IMR-90 (cell line): ENCODE results near the gene TRPC4AP. TPM values are rescaled to one million over a fixed set of nuclear protein-coding genes. Genes with fewer than 3 reads are reported as not detected.

Experiments used
- ATAC-seq: fragments of 200-7000 bp; cut with Tn5 transposase; 2 replicates; pipeline ENCODE4 v1.9.1; 2020; ENCODE audit warnings: low read depth, mild to moderate bottlenecking, moderate library complexity
- BruUV-seq: library from RNA; stranded (reverse); fragments of 400-500 nt; replicated peaks from 2 replicates; lab custom pipeline; 2021; lab: Mats Ljungman, UMichigan
- CTCF ChIA-PET: fragments of 300-600 bp; formaldehyde crosslinking; extraction: SDS; loops from one replicate; lab custom pipeline; 2021; ENCODE audit warnings: antibody characterized with exemption; lab: Yijun Ruan, JAX
- POLR2A ChIA-PET: fragments of 300-600 bp; sonication (Branson Sonifier 250); formaldehyde crosslinking; loops from one replicate; lab custom pipeline; 2022; ENCODE audit warnings: antibody characterized with exemption; ENCODE audit not compliant: unreplicated experiment; lab: Charles Lee
- DNase-seq: peaks from one replicate; pipeline ENCODE4 v3.0.0; 2013
- H2AFZ ChIP-seq: replicated peaks from 2 replicates; pipeline ENCODE3; 2013; ENCODE audit warnings: low read length, mild to moderate bottlenecking; ENCODE audit not compliant: poor library complexity
- H2AK5ac ChIP-seq: 2 replicates; pipeline ENCODE4 v1.6.1; 2013; ENCODE audit warnings: low read depth, low read length, inconsistent platforms
- H2AK9ac ChIP-seq: replicated peaks from 2 replicates; pipeline ENCODE3; 2013; ENCODE audit warnings: mild to moderate bottlenecking, low read depth, low read length, moderate library complexity; ENCODE audit not compliant: poor library complexity
- H2BK120ac ChIP-seq: 2 replicates; pipeline ENCODE4 v1.6.1; 2013; ENCODE audit warnings: low read depth, low read length, inconsistent platforms
- H2BK15ac ChIP-seq: 3 replicates; pipeline ENCODE4 v1.6.1; 2013; ENCODE audit warnings: low read depth, low read length, inconsistent platforms
- H2BK20ac ChIP-seq: 2 replicates; pipeline ENCODE4 v1.6.1; 2013; ENCODE audit warnings: low read depth, mild to moderate bottlenecking, inconsistent platforms, low read length, moderate library complexity
- H2BK5ac ChIP-seq: 2 replicates; pipeline ENCODE4 v1.6.1; 2013; ENCODE audit warnings: mild to moderate bottlenecking, low read depth, low read length, inconsistent platforms; ENCODE audit not compliant: poor library complexity, severe bottlenecking
- H3K14ac ChIP-seq: replicated peaks from 2 replicates; pipeline ENCODE4 v1.6.1; 2013; ENCODE audit warnings: low read depth, low read length, inconsistent platforms
- H3K18ac ChIP-seq: 2 replicates; pipeline ENCODE4 v1.6.1; 2013; ENCODE audit warnings: low read depth, low read length, control low read depth
- H3K23ac ChIP-seq: 2 replicates; pipeline ENCODE4 v1.6.1; 2013; ENCODE audit warnings: low read depth, low read length, inconsistent platforms
- H3K27ac ChIP-seq: 2 replicates; pipeline ENCODE4 v1.5.1; 2013; ENCODE audit warnings: mild to moderate bottlenecking, control low read depth, low read length; ENCODE audit not compliant: insufficient read depth
- H3K27me3 ChIP-seq: 2 replicates; pipeline ENCODE4 v1.6.1; 2013; ENCODE audit warnings: low read length; ENCODE audit not compliant: control insufficient read depth, insufficient read depth
- H3K36me3 ChIP-seq: 2 replicates; pipeline ENCODE4 v1.6.1; 2013; ENCODE audit warnings: low read length, mixed read lengths; ENCODE audit not compliant: control insufficient read depth, insufficient read depth
- H3K4ac ChIP-seq: 2 replicates; pipeline ENCODE4 v1.6.1; 2013; ENCODE audit warnings: low read depth, low read length, inconsistent platforms
- H3K4me1 ChIP-seq: 2 replicates; pipeline ENCODE4 v1.6.1; 2013; ENCODE audit warnings: low read length, mixed read lengths; ENCODE audit not compliant: control insufficient read depth, insufficient read depth
- H3K4me2 ChIP-seq: 2 replicates; pipeline ENCODE4 v1.6.1; 2013; ENCODE audit warnings: low read depth, mild to moderate bottlenecking, control low read depth, low read length, moderate library complexity
- H3K4me3 ChIP-seq: 2 replicates; pipeline ENCODE4 v1.5.1; 2013; ENCODE audit warnings: low read depth, mild to moderate bottlenecking, control low read depth, low read length, moderate library complexity; ENCODE audit not compliant: insufficient read depth
- H3K56ac ChIP-seq: 2 replicates; pipeline ENCODE4 v1.6.1; 2013; ENCODE audit warnings: low read length, inconsistent platforms; ENCODE audit not compliant: insufficient read depth; ENCODE audit errors: extremely low read depth
- H3K79me1 ChIP-seq, 2 experiments: 2 replicates each; pipeline ENCODE4 v1.6.1; 2013; ENCODE audit warnings: low read length in 2 of 2, inconsistent platforms in 1 of 2, low read depth in 1 of 2
- H3K9ac ChIP-seq: 2 replicates; pipeline ENCODE4 v1.6.1; 2013; ENCODE audit warnings: low read depth, low read length, control low read depth
- H3K9me1 ChIP-seq: 2 replicates; pipeline ENCODE4 v1.6.1; 2013; ENCODE audit warnings: low read length, inconsistent platforms; ENCODE audit not compliant: insufficient read depth
- H3K9me3 ChIP-seq: 2 replicates; pipeline ENCODE4 v1.6.1; 2013; ENCODE audit warnings: low read length; ENCODE audit not compliant: control insufficient read depth, insufficient read depth
- H4K20me1 ChIP-seq: 2 replicates; pipeline ENCODE4 v1.6.1; 2013; ENCODE audit warnings: low read length, inconsistent platforms; ENCODE audit not compliant: insufficient read depth
- H4K5ac ChIP-seq: 2 replicates; pipeline ENCODE4 v1.6.1; 2013; ENCODE audit warnings: mild to moderate bottlenecking, low read depth, low read length, control low read depth
- H4K8ac ChIP-seq, 2 experiments: 2 replicates each; pipeline ENCODE4 v1.6.1; 2013; ENCODE audit warnings: low read depth in 2 of 2, low read length in 2 of 2, control low read depth in 1 of 2, inconsistent platforms in 1 of 2
- H4K91ac ChIP-seq: 2 replicates; pipeline ENCODE4 v1.6.1; 2013; ENCODE audit warnings: low read depth, low read length, inconsistent platforms; ENCODE audit not compliant: insufficient read depth
- BHLHE40 ChIP-seq: fragments of 150-350 bp; IDR thresholded peaks from 2 replicates; pipeline ENCODE4 v1.6.1; 2016; ENCODE audit warnings: mild to moderate bottlenecking, low read depth, low read length
- CEBPB ChIP-seq: IDR thresholded peaks from 2 replicates; pipeline ENCODE4 v1.6.1; 2012; ENCODE audit warnings: low read depth, low read length, improper control_type of control experiment
- CHD1 ChIP-seq: IDR thresholded peaks from 2 replicates; pipeline ENCODE4 v1.6.1; 2012; ENCODE audit warnings: low read depth, low read length, improper control_type of control experiment
- ELK1 ChIP-seq: fragments of 150-350 bp; IDR thresholded peaks from 2 replicates; pipeline ENCODE4 v1.6.1; 2016; ENCODE audit warnings: low read depth, mild to moderate bottlenecking, low read length, moderate library complexity, borderline replicate concordance
- FOS ChIP-seq: fragments of 150-350 bp; IDR thresholded peaks from 2 replicates; pipeline ENCODE4 v1.6.1; 2016; ENCODE audit warnings: low read depth, low read length
- MAZ ChIP-seq: IDR thresholded peaks from 2 replicates; pipeline ENCODE4 v1.6.1; 2012; ENCODE audit warnings: low read depth, mild to moderate bottlenecking, low read length, improper control_type of control experiment, moderate library complexity, borderline replicate concordance
- MXI1 ChIP-seq: IDR thresholded peaks from 2 replicates; pipeline ENCODE4 v1.6.1; 2012; ENCODE audit warnings: low read depth, mild to moderate bottlenecking, low read length, moderate library complexity, borderline replicate concordance
- NFE2L2 ChIP-seq: fragments of 150-350 bp; IDR thresholded peaks from 2 replicates; pipeline ENCODE4 v1.6.1; 2016; ENCODE audit warnings: low read depth, mild to moderate bottlenecking, low read length
- POLR2A ChIP-seq: IDR thresholded peaks from 2 replicates; pipeline ENCODE4 v1.6.1; 2012; ENCODE audit warnings: mild to moderate bottlenecking, low read depth, low read length
- RAD21 ChIP-seq: IDR thresholded peaks from 2 replicates; pipeline ENCODE4 v1.6.1; 2012; ENCODE audit warnings: low read length, improper control_type of control experiment
- RCOR1 ChIP-seq: IDR thresholded peaks from 2 replicates; pipeline ENCODE4 v1.6.1; 2012; ENCODE audit warnings: mild to moderate bottlenecking, low read length, improper control_type of control experiment; ENCODE audit not compliant: insufficient replicate concordance
- RFX5 ChIP-seq: IDR thresholded peaks from 2 replicates; pipeline ENCODE4 v1.8.0; 2012; ENCODE audit warnings: low read depth, mild to moderate bottlenecking, low read length, moderate library complexity
- WGBS, 2 experiments: methylation state at CpG; one replicate each; pipeline versions ENCODE4 v1.1.5 to v1.1.7; 2013; ENCODE audit warnings: missing lambda C conversion rate in 2 of 2; ENCODE audit not compliant: insufficient read length in 1 of 2; ENCODE audit errors: extremely low coverage in 2 of 2; 5-methylcytosine and 5-hydroxymethylcytosine counted together
- dilution Hi-C: fragments of 300-500 bp; cut with HindIII; formaldehyde crosslinking; loops from one replicate; pipeline ENCODE4 v1.14.3; 2018; ENCODE audit warnings: low sequenced_read_pairs; ENCODE audit not compliant: unreplicated experiment
- in situ Hi-C: fragments of 300-500 bp; cut with MboI; formaldehyde crosslinking; loops from 3 replicates; pipeline ENCODE4 v1.14.3; 2019; ENCODE audit warnings: low sequenced_read_pairs, inconsistent platforms, mixed read lengths
- intact Hi-C: fragments of 100-400 bp; cut with micrococcal nuclease; formaldehyde crosslinking; loops from 2 replicates; pipeline ENCODE4 v1.10.0; 2022
- polyA plus RNA-seq, 3 experiments: library from polyadenylated mRNA; depleted of rRNA; stranded (reverse); fragments of >200 nt; gene quantifications; 2 replicates each; pipeline ENCODE4 v1.2.3, GENCODE V29; 2012; ENCODE audit warnings: low replicate concordance in 1 of 3
- total RNA-seq: library from RNA; depleted of rRNA; stranded (reverse); fragments of >200 nt; gene quantifications from 2 replicates; pipeline ENCODE4 v1.2.3, GENCODE V29; 2012
- TF ChIP-seq, protein P1 (sequence below): conservative IDR thresholded peaks from 2 replicates; pipeline ENCODE4 v1.5.1; 2012; ENCODE audit warnings: mild to moderate bottlenecking, low read depth, low read length, improper control_type of control experiment
- TF ChIP-seq, protein P2 (sequence below): fragments of 150-350 bp; IDR thresholded peaks from 2 replicates; pipeline ENCODE4 v1.6.1; 2017; ENCODE audit warnings: mild to moderate bottlenecking, antibody characterized with exemption, low read length, low read depth

The TRPC4AP gene
- total and polyA plus RNA-seq, 2 of the 4 experiments (the other 2 are of a cell fraction), result 41.0 to 81.0 TPM

GRCh38 chr20:34952671-34953070, 139.9 kb downstream of the TRPC4AP start:
- no TSS peak for BruUV-seq
- dilution Hi-C loops, result no loop called here
- H3K18ac ChIP-seq, result no peak overlapping the region
- peak overlapping the region; percentile 6; the same call in 1 of the 2 replicates for H4K91ac ChIP-seq
- POLR2A ChIA-PET, result no interaction called here
- no peaks in the 10 kb centered on the region for H3K27me3 ChIP-seq
- H3K79me1 ChIP-seq, result peaks cover 13 to 36% of the 10 kb centered on the region in 2 experiments; a peak in 3 of 4 replicates
- no peak overlapping the region for H3K4me2 ChIP-seq
- 93% methylated on average over 2 of the region's 5 CpGs; no CpG with 5 or more reads in 1 of the 2 experiments for WGBS, 2 experiments
- no peak overlapping the region for H2AFZ ChIP-seq
- no peak overlapping the region for H3K9ac ChIP-seq
- ATAC-seq (no peak), DNase-seq (peak; percentile 19)
- peak overlapping the region; percentile 68 for H3K14ac ChIP-seq
- no peak overlapping the region for H3K4me3 ChIP-seq
- CTCF ChIA-PET, result no interaction called here
- H3K9me1 ChIP-seq, result peaks cover 9% of the 10 kb centered on the region
- peak overlapping the region; percentile 43; the same call in 1 of the 2 replicates for H2BK120ac ChIP-seq
- H2BK5ac ChIP-seq, result no peak overlapping the region
- H3K4me1 ChIP-seq, result peaks cover 5% of the 10 kb centered on the region
- H4K20me1 ChIP-seq, result no peaks in the 10 kb centered on the region
- H3K4ac ChIP-seq, result peak overlapping the region; percentile 74; the same call in 1 of the 2 replicates
- peaks cover 3% of the 10 kb centered on the region for H3K36me3 ChIP-seq
- H2AK5ac ChIP-seq, result peak overlapping the region; percentile 23; the same call in 1 of the 2 replicates
- H3K9me3 ChIP-seq, result no peaks in the 10 kb centered on the region
- in situ Hi-C loops, result no loop called here
- H3K27ac ChIP-seq, result no peak overlapping the region
- peak overlapping the region; percentile 1 for H2AK9ac ChIP-seq
- H2BK20ac ChIP-seq, result peak overlapping the region; percentile 31; the same call in 1 of the 2 replicates
- intact Hi-C loops, result no loop called here
- H2BK15ac ChIP-seq, result no peak overlapping the region
- H4K5ac ChIP-seq, result no peak overlapping the region
- H3K56ac ChIP-seq, result no peak overlapping the region; the same call in 1 of the 2 replicates
- peak overlapping the region in 1 of 2 experiments; percentile 61; a peak in 1 of 4 replicates for H4K8ac ChIP-seq
- TF ChIP-seq MXI1, result no peak
- TF ChIP-seq, protein P1, sequence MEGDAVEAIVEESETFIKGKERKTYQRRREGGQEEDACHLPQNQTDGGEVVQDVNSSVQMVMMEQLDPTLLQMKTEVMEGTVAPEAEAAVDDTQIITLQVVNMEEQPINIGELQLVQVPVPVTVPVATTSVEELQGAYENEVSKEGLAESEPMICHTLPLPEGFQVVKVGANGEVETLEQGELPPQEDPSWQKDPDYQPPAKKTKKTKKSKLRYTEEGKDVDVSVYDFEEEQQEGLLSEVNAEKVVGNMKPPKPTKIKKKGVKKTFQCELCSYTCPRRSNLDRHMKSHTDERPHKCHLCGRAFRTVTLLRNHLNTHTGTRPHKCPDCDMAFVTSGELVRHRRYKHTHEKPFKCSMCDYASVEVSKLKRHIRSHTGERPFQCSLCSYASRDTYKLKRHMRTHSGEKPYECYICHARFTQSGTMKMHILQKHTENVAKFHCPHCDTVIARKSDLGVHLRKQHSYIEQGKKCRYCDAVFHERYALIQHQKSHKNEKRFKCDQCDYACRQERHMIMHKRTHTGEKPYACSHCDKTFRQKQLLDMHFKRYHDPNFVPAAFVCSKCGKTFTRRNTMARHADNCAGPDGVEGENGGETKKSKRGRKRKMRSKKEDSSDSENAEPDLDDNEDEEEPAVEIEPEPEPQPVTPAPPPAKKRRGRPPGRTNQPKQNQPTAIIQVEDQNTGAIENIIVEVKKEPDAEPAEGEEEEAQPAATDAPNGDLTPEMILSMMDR, result no peak
- TF ChIP-seq NFE2L2, result no peak
- no peak for TF ChIP-seq RAD21
- no peak for TF ChIP-seq RCOR1
- TF ChIP-seq BHLHE40, result no peak
- no peak for TF ChIP-seq ELK1
- no peak for TF ChIP-seq RFX5
- TF ChIP-seq, protein P2, sequence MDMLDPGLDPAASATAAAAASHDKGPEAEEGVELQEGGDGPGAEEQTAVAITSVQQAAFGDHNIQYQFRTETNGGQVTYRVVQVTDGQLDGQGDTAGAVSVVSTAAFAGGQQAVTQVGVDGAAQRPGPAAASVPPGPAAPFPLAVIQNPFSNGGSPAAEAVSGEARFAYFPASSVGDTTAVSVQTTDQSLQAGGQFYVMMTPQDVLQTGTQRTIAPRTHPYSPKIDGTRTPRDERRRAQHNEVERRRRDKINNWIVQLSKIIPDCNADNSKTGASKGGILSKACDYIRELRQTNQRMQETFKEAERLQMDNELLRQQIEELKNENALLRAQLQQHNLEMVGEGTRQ, result no peak
- TF ChIP-seq CHD1, result no peak
- no peak for TF ChIP-seq POLR2A
- no peak for TF ChIP-seq FOS
- no peak for TF ChIP-seq CEBPB
- no peak for TF ChIP-seq MAZ
- H3K23ac ChIP-seq, result peak overlapping the region; percentile 59; the same call in 1 of the 2 replicates
